Measurements from ENCODE around the gene CDH4.

The CDH4 gene

DNA sequence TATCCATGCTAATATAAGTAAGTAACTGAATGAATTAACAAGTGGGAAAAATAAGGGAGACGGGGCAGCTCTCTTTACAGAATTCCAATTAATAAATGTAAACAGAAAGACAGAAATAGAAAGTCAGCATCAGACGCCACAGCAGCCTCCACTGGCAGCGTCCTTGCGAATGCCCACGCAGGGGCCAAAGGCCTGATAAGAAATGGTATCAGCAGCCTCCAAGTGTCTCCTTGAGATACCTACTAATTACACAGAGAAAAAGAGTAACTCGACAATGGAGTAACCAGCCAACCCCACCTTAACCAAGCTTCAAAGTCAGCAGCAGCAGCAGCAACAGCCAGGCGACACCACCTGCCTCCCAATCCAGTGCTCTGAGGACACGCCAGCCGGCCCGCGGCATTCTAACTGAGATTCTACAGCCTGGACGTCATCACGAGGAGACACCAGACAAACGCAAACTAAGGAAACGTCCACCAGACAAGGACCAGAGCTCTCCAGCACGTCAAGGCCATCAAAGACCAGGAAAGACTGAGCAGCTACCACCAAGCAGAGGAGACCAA lies 734.8 kb downstream of the CDH4 start:
- no peak for DNase-seq

DNA sequence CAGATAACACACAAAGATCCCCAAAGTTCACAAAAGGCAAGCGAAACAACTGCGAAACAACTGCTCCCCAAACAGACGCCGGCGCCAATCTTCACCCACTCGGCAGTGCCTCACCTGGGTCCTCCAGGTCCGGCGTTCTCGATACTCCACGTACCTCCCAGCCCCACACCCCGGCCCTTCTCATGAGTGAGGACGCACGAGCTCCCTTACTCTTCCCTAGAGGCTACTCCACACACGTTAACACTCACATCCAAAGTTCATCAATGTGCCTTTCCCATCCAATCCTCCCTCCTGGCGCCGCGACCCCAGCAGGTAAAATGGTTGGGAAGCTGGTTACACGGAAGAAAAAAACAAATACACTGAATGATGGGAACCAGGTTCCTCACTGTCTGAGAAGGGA lies 736.6 kb downstream of the CDH4 start:
- DNase-seq: no peak

- no peak for DNase-seq
Observed at GRCh38 chr20:61989741-61990140, 737.7 kb downstream of the CDH4 start.

Data from inflammatory macrophage (primary cell).